HG03060 (cell line): ENCODE measurements around the gene PIK3R2.
"Not testable (repeated sequence)": the region's sequence is repeated elsewhere in the genome, so short reads cannot be mapped to it uniquely, and the experiment has no call there.

Source experiments
- ATAC-seq: cut with Tn5 transposase; IDR thresholded peaks from one replicate; pipeline ENCODE4 v1.9.1; 2021; ENCODE audit warnings: low read depth, moderate number of reproducible peaks; ENCODE audit not compliant: unreplicated experiment

The PIK3R2 gene

GRCh38 chr19:18150776-18151624 is 2.0 kb upstream of the PIK3R2 start:
- no peak for ATAC-seq

- peak; percentile 75 for ATAC-seq
Observed at GRCh38 chr19:18152442-18152816, 534 bp upstream of the PIK3R2 start.

DNA sequence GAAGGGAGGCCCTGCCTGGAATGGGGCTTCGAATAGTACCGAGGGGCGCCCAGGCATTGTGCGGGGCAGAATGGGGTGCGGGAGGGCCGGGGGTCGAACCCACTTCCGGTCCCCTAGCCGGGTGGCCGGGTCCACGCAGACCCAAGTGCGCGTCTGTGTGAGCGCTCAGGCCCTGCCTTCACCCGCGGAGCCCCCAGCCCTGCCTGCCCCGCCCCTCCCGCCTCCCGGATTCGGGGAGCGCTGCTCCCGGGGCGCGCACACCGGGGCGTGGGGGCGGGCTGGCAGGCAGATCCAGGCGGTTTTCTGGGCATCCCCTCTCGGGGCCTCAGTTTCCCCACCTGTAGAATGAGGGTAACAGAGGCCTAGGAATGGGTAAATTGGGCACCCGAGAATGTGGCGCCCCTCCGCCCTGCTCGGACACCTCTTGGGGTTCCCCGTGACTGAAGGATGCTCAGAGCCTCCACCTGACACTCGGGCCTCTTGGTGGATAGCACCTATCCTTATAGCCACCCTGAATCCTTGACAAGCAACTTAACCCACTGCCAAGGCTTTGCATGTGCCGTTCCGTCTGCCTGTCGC is 682 bp downstream of the PIK3R2 start:
- ATAC-seq: no peak

DNA sequence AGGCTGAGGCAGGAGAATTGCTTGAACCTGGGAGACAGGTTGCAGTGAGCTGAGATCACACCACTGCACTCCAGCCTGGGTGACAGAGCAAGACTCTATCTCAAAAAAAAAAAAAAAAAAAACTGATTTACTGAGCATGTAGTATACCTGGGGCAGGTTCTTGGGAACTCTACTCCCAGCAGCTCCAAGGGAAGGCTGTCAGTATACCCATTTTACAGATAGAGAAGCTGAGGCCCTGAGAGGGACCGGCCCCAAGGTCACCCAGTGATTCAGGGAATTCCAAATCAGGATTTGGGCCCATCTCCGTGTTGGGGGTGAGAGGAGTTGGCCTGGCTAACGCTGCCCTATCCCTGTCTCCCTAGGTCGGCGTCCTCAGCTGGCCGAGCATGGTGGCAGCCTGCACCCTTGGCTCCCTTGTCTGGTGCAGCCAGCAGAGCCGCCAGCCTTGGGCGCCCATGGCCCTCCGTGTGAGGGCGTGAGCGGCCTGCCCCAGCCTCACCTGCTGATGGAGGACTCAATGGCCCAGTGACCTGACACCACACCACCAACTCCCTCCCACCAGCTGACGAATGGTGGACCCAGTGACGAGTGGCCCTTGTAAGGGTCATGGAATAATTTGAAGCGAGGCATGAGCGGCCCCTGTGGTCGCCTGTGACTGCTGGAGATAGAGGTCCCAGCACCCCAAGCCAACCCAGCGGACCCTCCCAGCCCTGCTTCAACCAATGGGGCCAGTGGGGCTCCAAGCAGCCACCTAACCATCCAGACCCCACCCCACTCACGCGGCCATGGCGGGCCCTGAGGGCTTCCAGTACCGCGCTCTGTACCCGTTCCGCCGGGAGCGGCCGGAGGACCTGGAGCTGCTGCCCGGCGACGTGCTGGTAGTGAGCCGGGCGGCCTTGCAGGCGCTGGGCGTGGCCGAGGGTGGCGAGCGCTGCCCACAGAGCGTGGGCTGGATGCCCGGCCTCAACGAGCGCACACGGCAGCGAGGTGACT is 2.4 kb downstream of the PIK3R2 start:
- ATAC-seq: no peak

DNA sequence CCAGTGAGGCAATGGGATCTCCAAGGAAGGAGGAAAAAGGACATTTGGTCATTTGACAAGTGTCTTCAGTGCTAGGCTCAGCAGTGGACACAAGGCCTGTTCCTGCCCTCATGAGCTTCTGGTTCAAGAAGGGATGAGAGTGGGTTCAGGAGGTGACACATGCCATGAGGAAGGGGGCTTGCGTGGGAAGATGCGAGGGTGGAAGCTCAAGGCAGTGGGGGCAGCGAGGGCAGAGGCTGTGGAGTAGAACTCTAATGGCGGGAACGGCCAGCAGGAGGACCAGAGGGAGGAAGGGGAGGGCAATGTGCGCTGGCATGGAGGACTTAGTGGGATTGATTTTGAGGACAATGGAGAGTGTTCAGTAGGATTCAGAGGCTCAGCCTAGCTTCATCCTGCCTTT is 3.3 kb downstream of the PIK3R2 start:
- ATAC-seq: no peak

GRCh38 chr19:18156841-18157464 is 4.0 kb downstream of the PIK3R2 start:
- no peak for ATAC-seq

- ATAC-seq: no peak
Observed at GRCh38 chr19:18157465-18158063, 4.6 kb downstream of the PIK3R2 start.

- ATAC-seq: no peak
Observed at GRCh38 chr19:18158467-18158866, 5.5 kb downstream of the PIK3R2 start.

DNA sequence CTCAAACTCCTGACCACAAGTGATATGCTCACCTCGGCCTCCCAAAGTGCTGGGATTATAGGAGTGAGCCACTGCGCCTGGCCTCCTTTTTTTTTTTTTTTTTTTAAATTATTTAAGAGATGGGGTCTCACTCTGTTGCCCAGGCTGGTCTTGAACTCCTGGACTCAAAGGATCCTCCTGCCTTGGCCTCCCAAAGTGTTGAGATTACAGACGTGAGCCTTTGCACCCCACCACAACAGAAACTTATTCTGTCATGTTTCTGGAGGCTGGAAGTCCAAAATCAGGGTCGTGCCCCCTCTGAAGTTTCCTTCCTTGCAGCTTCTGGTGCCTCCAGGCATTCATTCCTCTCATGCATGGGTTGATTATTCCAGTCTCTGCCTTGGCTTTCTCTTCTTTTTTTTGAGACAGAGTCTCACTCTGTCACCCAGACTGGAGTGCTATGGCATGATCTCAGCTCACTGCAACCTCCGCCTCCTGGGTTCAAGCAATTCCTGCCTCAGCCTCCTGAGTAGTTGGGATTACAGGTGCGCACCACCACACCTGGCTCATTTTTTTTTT is 6.2 kb downstream of the PIK3R2 start:
- ATAC-seq: not testable (repeated sequence)

DNA sequence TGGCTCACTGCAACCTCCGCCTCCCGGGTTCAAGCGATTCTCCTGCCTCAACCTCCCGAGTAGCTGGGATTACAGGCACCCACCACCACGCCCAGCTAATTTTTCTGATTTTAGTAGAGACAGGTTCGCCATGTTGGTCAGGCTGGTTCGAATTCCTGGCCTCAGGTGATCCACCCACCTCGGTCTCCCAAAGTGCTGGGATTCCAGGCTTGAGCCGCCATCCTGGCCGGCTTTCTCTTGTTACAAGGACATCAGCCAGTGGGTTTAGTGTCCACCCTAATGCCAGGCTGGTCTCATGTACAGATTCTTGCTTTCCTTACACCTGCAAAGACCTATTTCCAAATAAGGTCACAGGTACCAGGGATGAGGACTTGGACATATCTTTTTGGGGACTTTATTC is 6.8 kb downstream of the PIK3R2 start:
- no peak for ATAC-seq

- no peak for ATAC-seq
Observed at GRCh38 chr19:18160493-18160970, 7.6 kb downstream of the PIK3R2 start.

- ATAC-seq: no peak
Observed at GRCh38 chr19:18160971-18161635, 8.1 kb downstream of the PIK3R2 start.

DNA sequence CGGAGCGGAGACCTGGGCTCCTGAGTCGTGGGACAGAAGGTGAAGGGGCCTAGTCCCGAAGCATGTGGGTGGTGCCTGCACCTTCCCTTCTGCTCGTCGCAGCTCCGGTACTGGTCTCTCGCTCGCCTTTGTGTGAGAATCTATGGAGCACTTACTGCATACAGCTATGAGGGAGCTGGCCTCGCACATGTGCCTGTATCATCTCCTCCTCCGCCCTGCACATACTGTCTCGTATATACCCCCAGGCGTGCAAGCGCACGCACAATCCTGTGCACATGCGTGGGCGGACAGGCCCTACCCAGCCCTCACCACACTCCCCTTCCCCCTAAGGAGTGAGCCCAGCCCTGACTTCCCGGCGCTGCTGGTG is 8.7 kb downstream of the PIK3R2 start:
- ATAC-seq: no peak

GRCh38 chr19:18164072-18164471 is 11.1 kb downstream of the PIK3R2 start:
- no peak for ATAC-seq

- no peak for ATAC-seq
Observed at GRCh38 chr19:18165794-18166544, 13.0 kb downstream of the PIK3R2 start.

- no peak for ATAC-seq
Observed at GRCh38 chr19:18167011-18167410, 14.0 kb downstream of the PIK3R2 start.

DNA sequence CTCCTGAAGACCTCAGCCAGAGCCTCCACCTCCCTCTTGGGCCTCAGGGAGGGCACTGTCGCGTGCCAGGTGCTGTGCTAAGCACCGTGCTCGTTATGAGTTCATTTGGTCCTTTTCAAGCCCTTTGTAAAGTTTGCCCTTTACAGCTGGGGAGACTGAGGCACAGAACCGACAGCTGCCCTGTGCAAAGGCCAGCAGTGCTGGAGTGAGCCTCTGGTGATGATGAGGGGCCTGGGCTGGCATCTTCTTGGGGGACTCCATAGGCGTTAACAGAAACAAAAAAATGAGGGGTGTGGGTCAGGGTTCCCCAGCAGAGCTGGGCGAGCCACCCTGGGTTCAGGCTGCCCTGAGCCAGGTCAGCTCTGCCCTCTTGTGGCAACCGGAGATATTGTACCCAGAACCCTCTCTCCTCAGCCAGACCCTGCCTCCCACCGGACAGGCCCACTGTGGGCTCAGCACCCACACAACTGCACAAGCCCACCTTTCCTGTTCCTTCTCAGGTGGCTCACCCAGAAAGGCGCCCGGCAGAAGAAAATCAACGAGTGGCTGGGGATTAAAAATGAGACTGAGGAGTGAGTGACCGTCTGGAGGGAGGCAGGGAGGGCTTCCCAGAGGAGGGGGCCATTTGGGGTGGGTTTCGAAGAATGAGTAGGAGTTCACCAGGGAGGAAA is 15.1 kb downstream of the PIK3R2 start:
- ATAC-seq: no peak
